Nucleus accumbens (tissue), 56 donors: ENCODE results near the gene STYXL2.

Experiments used
- DNase-seq, 56 donors: peaks; one replicate each; lab custom pipeline; 2025; lab: John Stamatoyannopoulos, UW

STYXL2 gene

GRCh38 chr1:167077128-167077867, 16.6 kb upstream of the STYXL2 start:
- DNase-seq: no peak

- DNase-seq: no peak
Observed at GRCh38 chr1:167077868-167078210, 16.0 kb upstream of the STYXL2 start.

GRCh38 chr1:167081594-167082156, 12.2 kb upstream of the STYXL2 start:
- DNase-seq: no peak

GRCh38 chr1:167082511-167083027, 11.3 kb upstream of the STYXL2 start:
- DNase-seq: no peak

GRCh38 chr1:167083066-167083665, 10.7 kb upstream of the STYXL2 start:
- no peak for DNase-seq

- no peak for DNase-seq
Observed at GRCh38 chr1:167083871-167084270, 10.0 kb upstream of the STYXL2 start.

GRCh38 chr1:167084757-167085156, 9.1 kb upstream of the STYXL2 start:
- DNase-seq: no peak

- DNase-seq: no peak
Observed at GRCh38 chr1:167086033-167086432, 7.8 kb upstream of the STYXL2 start.

- no peak for DNase-seq
Observed at GRCh38 chr1:167086768-167087167, 7.1 kb upstream of the STYXL2 start.

- DNase-seq: no peak
Observed at GRCh38 chr1:167088746-167089417, 5.0 kb upstream of the STYXL2 start.

GRCh38 chr1:167089939-167090313, 3.9 kb upstream of the STYXL2 start:
- no peak for DNase-seq

- no peak for DNase-seq
Observed at GRCh38 chr1:167090314-167090942, 3.4 kb upstream of the STYXL2 start, which contains the start of gene GPA33. Gene GPA33, minus strand, starts transcription at chr1:167090377. Its CDS starts 90 bp downstream, at chr1:167090287.

GRCh38 chr1:167092653-167093052, 1.2 kb upstream of the STYXL2 start:
- DNase-seq: no peak

GRCh38 chr1:167094690-167095089, 815 bp downstream of the STYXL2 start:
- no peak for DNase-seq

- no peak for DNase-seq
Observed at GRCh38 chr1:167095368-167095767, 1.5 kb downstream of the STYXL2 start.

GRCh38 chr1:167099851-167100250, 6.0 kb downstream of the STYXL2 start:
- DNase-seq: no peak

GRCh38 chr1:167100730-167101129, 6.9 kb downstream of the STYXL2 start:
- no peak for DNase-seq

GRCh38 chr1:167101754-167102153, 7.9 kb downstream of the STYXL2 start:
- DNase-seq: no peak

- no peak for DNase-seq
Observed at GRCh38 chr1:167102906-167103573, 9.2 kb downstream of the STYXL2 start.

GRCh38 chr1:167104256-167104633, 10.4 kb downstream of the STYXL2 start:
- no peak for DNase-seq
